ENCODE results near the gene PHF21B. TPM values are rescaled to one million over a fixed set of nuclear protein-coding genes. Genes with fewer than 3 reads are reported as not detected.

Gene PHF21B
- total and polyA plus RNA-seq, 2 donors (not counting 1 experiment from before 2014, with no cell fraction given), result 0.17 TPM; not detected in 1

DNA sequence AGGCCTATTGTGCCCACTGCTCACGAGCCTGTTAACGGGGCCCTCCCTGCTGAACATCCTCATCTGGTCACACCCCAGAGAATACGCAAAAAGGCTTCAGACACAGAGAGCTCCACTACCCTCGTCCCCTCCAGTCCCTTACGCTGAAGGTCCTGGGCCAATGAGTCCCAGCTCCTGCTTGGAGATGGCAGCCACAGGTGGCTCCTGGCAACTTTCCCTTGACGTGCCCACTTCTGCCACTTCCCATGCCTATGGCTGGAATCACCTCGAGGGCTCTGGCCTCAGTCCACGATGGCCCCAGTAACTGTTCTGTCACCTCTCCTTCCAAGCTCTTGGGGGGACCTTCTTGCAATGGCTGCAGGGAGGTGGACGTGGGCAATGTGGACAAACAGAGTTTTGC is 12.7 kb downstream of the PHF21B start:
- H3K4me3 ChIP-seq (replicated peaks in 1 of 4; ENCODE audit: control extremely low read depth in 1 of 4, insufficient read depth in 1 of 4, low read depth in 3 of 4, low read length in 4 of 4), result no peak overlapping the region
- no peaks in the 10 kb centered on the region for H3K36me3 ChIP-seq (ENCODE audit: control insufficient read depth, insufficient read depth, low read length)
- no peak overlapping the region for H2AFZ ChIP-seq (ENCODE audit: low read length)
- no peaks in the 10 kb centered on the region for H4K20me1 ChIP-seq (ENCODE audit: control insufficient read depth, extremely low read depth, insufficient read depth, low read length)
- no peak overlapping the region for H3K4me2 ChIP-seq (ENCODE audit: extremely low read depth, insufficient read depth, low read length)
- H3K27ac ChIP-seq (ENCODE audit: insufficient read depth, low read length), result no peak overlapping the region
- no peaks in the 10 kb centered on the region for H3K9me3 ChIP-seq (ENCODE audit: control insufficient read depth, insufficient read depth, low read depth, low read length)
- no peaks in the 10 kb centered on the region for H3K27me3 ChIP-seq (ENCODE audit: control insufficient read depth, insufficient read depth, low read length)
- H3K79me2 ChIP-seq (ENCODE audit: control insufficient read depth, insufficient read depth, low read length), result no peaks in the 10 kb centered on the region
- H3K9ac ChIP-seq (ENCODE audit: insufficient read depth, low read length), result no peak overlapping the region
- TF ChIP-seq EZH2 (IDR thresholded peaks at IDR 0.05; ENCODE audit: low read length, missing control alignments), result no peak
- TF ChIP-seq, protein P1, sequence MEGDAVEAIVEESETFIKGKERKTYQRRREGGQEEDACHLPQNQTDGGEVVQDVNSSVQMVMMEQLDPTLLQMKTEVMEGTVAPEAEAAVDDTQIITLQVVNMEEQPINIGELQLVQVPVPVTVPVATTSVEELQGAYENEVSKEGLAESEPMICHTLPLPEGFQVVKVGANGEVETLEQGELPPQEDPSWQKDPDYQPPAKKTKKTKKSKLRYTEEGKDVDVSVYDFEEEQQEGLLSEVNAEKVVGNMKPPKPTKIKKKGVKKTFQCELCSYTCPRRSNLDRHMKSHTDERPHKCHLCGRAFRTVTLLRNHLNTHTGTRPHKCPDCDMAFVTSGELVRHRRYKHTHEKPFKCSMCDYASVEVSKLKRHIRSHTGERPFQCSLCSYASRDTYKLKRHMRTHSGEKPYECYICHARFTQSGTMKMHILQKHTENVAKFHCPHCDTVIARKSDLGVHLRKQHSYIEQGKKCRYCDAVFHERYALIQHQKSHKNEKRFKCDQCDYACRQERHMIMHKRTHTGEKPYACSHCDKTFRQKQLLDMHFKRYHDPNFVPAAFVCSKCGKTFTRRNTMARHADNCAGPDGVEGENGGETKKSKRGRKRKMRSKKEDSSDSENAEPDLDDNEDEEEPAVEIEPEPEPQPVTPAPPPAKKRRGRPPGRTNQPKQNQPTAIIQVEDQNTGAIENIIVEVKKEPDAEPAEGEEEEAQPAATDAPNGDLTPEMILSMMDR (conservative IDR thresholded peaks at IDR 0.05 in 1 of 2, IDR thresholded peaks at IDR 0.05 in 1 of 2; ENCODE audit: low read depth in 1 of 2, low read length in 2 of 2), result no peak
- DNase-seq (ENCODE audit: low read depth in 2 of 2), result no peak
- H3K4me1 ChIP-seq (ENCODE audit: control insufficient read depth, extremely low read depth, insufficient read depth, low read length), result no peaks in the 10 kb centered on the region

DNA sequence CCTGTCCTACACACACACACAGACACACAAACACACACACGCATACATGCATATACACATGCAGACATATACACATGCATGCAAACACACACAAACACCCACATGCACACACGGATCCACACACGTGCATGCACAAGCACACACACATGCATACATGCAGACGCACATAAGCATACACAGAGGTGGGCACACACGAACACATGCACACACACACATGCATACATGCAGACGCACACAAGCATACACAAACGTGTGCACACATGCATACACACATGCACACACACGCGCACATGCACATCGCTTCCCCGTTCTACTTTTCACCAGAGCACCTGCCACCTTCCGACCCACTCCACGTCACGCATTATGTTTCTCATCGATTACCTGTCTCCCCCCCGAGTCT is 13.2 kb downstream of the PHF21B start:
- H3K4me1 ChIP-seq (ENCODE audit: control insufficient read depth, extremely low read depth, insufficient read depth, low read length), result no peaks in the 10 kb centered on the region
- no peaks in the 10 kb centered on the region for H3K79me2 ChIP-seq (ENCODE audit: control insufficient read depth, insufficient read depth, low read length)
- H3K9me3 ChIP-seq (ENCODE audit: control insufficient read depth, insufficient read depth, low read depth, low read length), result no peaks in the 10 kb centered on the region
- no peak overlapping the region for H3K27ac ChIP-seq (ENCODE audit: insufficient read depth, low read length)
- H3K36me3 ChIP-seq (ENCODE audit: control insufficient read depth, insufficient read depth, low read length), result no peaks in the 10 kb centered on the region
- no peak overlapping the region for H3K4me3 ChIP-seq (replicated peaks in 1 of 4; ENCODE audit: control extremely low read depth in 1 of 4, insufficient read depth in 1 of 4, low read depth in 3 of 4, low read length in 4 of 4)
- H3K27me3 ChIP-seq (ENCODE audit: control insufficient read depth, insufficient read depth, low read length), result no peaks in the 10 kb centered on the region
- TF ChIP-seq EZH2 (IDR thresholded peaks at IDR 0.05; ENCODE audit: low read length, missing control alignments), result no peak
- TF ChIP-seq, protein P1 (conservative IDR thresholded peaks at IDR 0.05 in 1 of 2, IDR thresholded peaks at IDR 0.05 in 1 of 2; ENCODE audit: low read depth in 1 of 2, low read length in 2 of 2), result no peak
- no peak overlapping the region for H3K4me2 ChIP-seq (ENCODE audit: extremely low read depth, insufficient read depth, low read length)
- H3K9ac ChIP-seq (ENCODE audit: insufficient read depth, low read length), result no peak overlapping the region
- H2AFZ ChIP-seq (ENCODE audit: low read length), result no peak overlapping the region
- no peaks in the 10 kb centered on the region for H4K20me1 ChIP-seq (ENCODE audit: control insufficient read depth, extremely low read depth, insufficient read depth, low read length)
- no peak for DNase-seq (ENCODE audit: low read depth in 2 of 2)

GRCh38 chr22:44996120-44996519 is 13.7 kb downstream of the PHF21B start:
- Histone ChIP-seq H3K27ac (ENCODE audit: insufficient read depth, low read length) (no peak overlapping the region), H2AFZ (ENCODE audit: low read length) (no peak overlapping the region), H3K9me3 (ENCODE audit: control insufficient read depth, insufficient read depth, low read depth, low read length) (no peaks in the 10 kb centered on the region), H3K79me2 (ENCODE audit: control insufficient read depth, insufficient read depth, low read length) (no peaks in the 10 kb centered on the region), H3K27me3 (ENCODE audit: control insufficient read depth, insufficient read depth, low read length) (no peaks in the 10 kb centered on the region), H4K20me1 (ENCODE audit: control insufficient read depth, extremely low read depth, insufficient read depth, low read length) (no peaks in the 10 kb centered on the region), H3K9ac (ENCODE audit: insufficient read depth, low read length) (no peak overlapping the region), H3K4me3 (replicated peaks in 1 of 4; ENCODE audit: control extremely low read depth in 1 of 4, insufficient read depth in 1 of 4, low read depth in 3 of 4, low read length in 4 of 4) (no peak overlapping the region), H3K4me1 (ENCODE audit: control insufficient read depth, extremely low read depth, insufficient read depth, low read length) (no peaks in the 10 kb centered on the region), H3K36me3 (ENCODE audit: control insufficient read depth, insufficient read depth, low read length) (no peaks in the 10 kb centered on the region), H3K4me2 (ENCODE audit: extremely low read depth, insufficient read depth, low read length) (no peak overlapping the region)
- TF ChIP-seq, protein P1 (conservative IDR thresholded peaks at IDR 0.05 in 1 of 2, IDR thresholded peaks at IDR 0.05 in 1 of 2; ENCODE audit: low read depth in 1 of 2, low read length in 2 of 2), result no peak
- TF ChIP-seq EZH2 (IDR thresholded peaks at IDR 0.05; ENCODE audit: low read length, missing control alignments), result no peak
- no peak for DNase-seq (ENCODE audit: low read depth in 2 of 2)
